HG03280 (cell line): ENCODE results near the gene ATF2.
"Not testable (repeated sequence)": the region's sequence is repeated elsewhere in the genome, so short reads cannot be mapped to it uniquely, and the experiment has no call there.

ENCODE experiments used
- ATAC-seq: cut with Tn5 transposase; IDR thresholded peaks from one replicate; pipeline ENCODE4 v1.9.1; 2021; ENCODE audit warnings: mild to moderate bottlenecking, moderate library complexity; ENCODE audit not compliant: unreplicated experiment

Gene ATF2

GRCh38 chr2:175166216-175166824 is 1.7 kb downstream of the ATF2 start:
- ATAC-seq: no peak

GRCh38 chr2:175164235-175164634 is 3.8 kb downstream of the ATF2 start:
- ATAC-seq: no peak

- ATAC-seq: no peak
These were observed 9.1 kb downstream of the ATF2 start for GRCh38 chr2:175158894-175159293.

GRCh38 chr2:175156534-175156933 is 11.5 kb downstream of the ATF2 start:
- ATAC-seq: no peak

- ATAC-seq: peak; percentile 56
These were observed 13.3 kb downstream of the ATF2 start for GRCh38 chr2:175154661-175155082.

- ATAC-seq: peak; percentile 86
These were observed 15.8 kb downstream of the ATF2 start for GRCh38 chr2:175152242-175152641.

GRCh38 chr2:175151791-175152190 is 16.2 kb downstream of the ATF2 start:
- no peak for ATAC-seq

- ATAC-seq: no peak
These were observed 20.8 kb downstream of the ATF2 start for GRCh38 chr2:175147186-175147585.

GRCh38 chr2:175143678-175144077 is 24.3 kb downstream of the ATF2 start:
- ATAC-seq: no peak

- no peak for ATAC-seq
These were observed 24.8 kb downstream of the ATF2 start for GRCh38 chr2:175143191-175143590.

GRCh38 chr2:175140332-175140731 is 27.7 kb downstream of the ATF2 start:
- no peak for ATAC-seq

GRCh38 chr2:175137793-175138192 is 30.2 kb downstream of the ATF2 start:
- ATAC-seq: no peak

GRCh38 chr2:175136334-175137215 is 31.4 kb downstream of the ATF2 start:
- peak; percentile 71 for ATAC-seq

GRCh38 chr2:175135862-175136261 is 32.1 kb downstream of the ATF2 start:
- ATAC-seq: no peak

GRCh38 chr2:175135177-175135576 is 32.8 kb downstream of the ATF2 start:
- no peak for ATAC-seq

- no peak for ATAC-seq
These were observed 36.8 kb downstream of the ATF2 start for GRCh38 chr2:175131252-175131651.

GRCh38 chr2:175126661-175127060 is 41.3 kb downstream of the ATF2 start:
- no peak for ATAC-seq

GRCh38 chr2:175123254-175123653 is 44.7 kb downstream of the ATF2 start:
- ATAC-seq: no peak

- ATAC-seq: peak; percentile 80
These were observed 56.8 kb downstream of the ATF2 start for GRCh38 chr2:175111200-175111657.

- ATAC-seq: not testable (repeated sequence)
These were observed 59.9 kb downstream of the ATF2 start for GRCh38 chr2:175108091-175108490.

- no peak for ATAC-seq
These were observed 60.9 kb downstream of the ATF2 start for GRCh38 chr2:175107146-175107545.

- no peak for ATAC-seq
These were observed 64.8 kb downstream of the ATF2 start for GRCh38 chr2:175103191-175103590.
